OCI-LY7 (cell line): ENCODE data around the gene SPTLC1.

Experiments used
- EZH2phosphoT487 ChIP-seq: fragments of 200-600 bp; sonication (generic); IDR thresholded peaks from 2 replicates; pipeline ENCODE4 v1.6.1; 2018; ENCODE audit warnings: low read depth, borderline replicate concordance, mild to moderate bottlenecking, mixed run types, antibody characterized with exemption, low read length, moderate library complexity, mixed read lengths
- TF ChIP-seq, protein P1 (sequence below): fragments of 200-600 bp; sonication (generic); conservative IDR thresholded peaks from 2 replicates; pipeline ENCODE4 v1.5.1; 2014; ENCODE audit warnings: mild to moderate bottlenecking, antibody characterized with exemption, low read length, moderate library complexity, mixed read lengths

GRCh38 chr9:92008041-92008440 is 107.2 kb downstream of the SPTLC1 start:
- TF ChIP-seq, protein P1, sequence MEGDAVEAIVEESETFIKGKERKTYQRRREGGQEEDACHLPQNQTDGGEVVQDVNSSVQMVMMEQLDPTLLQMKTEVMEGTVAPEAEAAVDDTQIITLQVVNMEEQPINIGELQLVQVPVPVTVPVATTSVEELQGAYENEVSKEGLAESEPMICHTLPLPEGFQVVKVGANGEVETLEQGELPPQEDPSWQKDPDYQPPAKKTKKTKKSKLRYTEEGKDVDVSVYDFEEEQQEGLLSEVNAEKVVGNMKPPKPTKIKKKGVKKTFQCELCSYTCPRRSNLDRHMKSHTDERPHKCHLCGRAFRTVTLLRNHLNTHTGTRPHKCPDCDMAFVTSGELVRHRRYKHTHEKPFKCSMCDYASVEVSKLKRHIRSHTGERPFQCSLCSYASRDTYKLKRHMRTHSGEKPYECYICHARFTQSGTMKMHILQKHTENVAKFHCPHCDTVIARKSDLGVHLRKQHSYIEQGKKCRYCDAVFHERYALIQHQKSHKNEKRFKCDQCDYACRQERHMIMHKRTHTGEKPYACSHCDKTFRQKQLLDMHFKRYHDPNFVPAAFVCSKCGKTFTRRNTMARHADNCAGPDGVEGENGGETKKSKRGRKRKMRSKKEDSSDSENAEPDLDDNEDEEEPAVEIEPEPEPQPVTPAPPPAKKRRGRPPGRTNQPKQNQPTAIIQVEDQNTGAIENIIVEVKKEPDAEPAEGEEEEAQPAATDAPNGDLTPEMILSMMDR, result no peak
- TF ChIP-seq EZH2phosphoT487, result no peak
